GM19372 (cell line): ENCODE results near the gene WRAP53.

ENCODE experiments used
- ATAC-seq: cut with Tn5 transposase; IDR thresholded peaks from one replicate; pipeline ENCODE4 v1.9.1; 2021; ENCODE audit warnings: mild to moderate bottlenecking, low read depth, moderate library complexity; ENCODE audit not compliant: unreplicated experiment

Gene WRAP53

DNA sequence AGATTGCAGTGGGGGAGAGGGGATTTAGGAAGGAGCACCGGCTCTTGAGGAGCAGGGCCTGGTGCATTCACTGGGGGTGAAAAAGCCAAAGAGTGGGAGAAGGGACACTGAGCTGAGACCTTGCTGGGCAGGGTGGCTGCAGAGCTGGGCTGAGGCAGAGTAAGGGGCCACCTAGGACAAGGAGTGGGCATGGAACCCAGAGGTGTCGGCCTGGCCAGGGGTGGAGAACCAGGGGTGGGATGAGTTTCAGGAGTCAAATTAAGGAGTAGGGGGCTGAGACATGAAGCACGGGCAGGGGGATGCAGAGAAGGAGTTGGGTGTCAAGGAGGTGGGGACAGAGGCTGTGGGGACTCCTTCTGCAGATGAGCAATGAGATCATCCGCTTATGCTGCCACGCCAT lies 49.3 kb downstream of the WRAP53 start:
- ATAC-seq = no peak

DNA sequence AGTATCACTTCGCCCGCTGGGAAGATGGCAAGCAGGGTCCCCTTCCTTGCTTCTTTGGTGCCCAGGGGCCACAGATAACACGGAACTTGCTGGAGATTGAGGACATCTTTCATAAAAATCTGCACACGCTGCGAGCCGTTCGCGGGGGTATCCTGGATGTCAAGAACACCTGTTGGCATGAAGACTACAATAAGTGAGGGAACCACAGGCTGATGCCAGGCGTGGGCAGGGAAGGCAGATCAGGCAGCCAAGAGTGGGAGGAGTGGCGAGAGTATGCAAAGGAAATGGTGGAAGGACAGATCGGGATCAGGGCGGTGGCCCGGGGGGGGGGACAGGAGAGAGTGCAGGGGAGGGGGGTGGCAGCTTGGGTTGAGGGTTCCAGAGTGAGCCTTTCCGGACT lies 51.5 kb downstream of the WRAP53 start:
- no peak for ATAC-seq

- no peak for ATAC-seq
These were observed 52.3 kb downstream of the WRAP53 start for GRCh38 chr17:7740481-7741001.

GRCh38 chr17:7742729-7743128 lies 54.5 kb downstream of the WRAP53 start:
- ATAC-seq = no peak

GRCh38 chr17:7744416-7744815 lies 56.1 kb downstream of the WRAP53 start:
- no peak for ATAC-seq

DNA sequence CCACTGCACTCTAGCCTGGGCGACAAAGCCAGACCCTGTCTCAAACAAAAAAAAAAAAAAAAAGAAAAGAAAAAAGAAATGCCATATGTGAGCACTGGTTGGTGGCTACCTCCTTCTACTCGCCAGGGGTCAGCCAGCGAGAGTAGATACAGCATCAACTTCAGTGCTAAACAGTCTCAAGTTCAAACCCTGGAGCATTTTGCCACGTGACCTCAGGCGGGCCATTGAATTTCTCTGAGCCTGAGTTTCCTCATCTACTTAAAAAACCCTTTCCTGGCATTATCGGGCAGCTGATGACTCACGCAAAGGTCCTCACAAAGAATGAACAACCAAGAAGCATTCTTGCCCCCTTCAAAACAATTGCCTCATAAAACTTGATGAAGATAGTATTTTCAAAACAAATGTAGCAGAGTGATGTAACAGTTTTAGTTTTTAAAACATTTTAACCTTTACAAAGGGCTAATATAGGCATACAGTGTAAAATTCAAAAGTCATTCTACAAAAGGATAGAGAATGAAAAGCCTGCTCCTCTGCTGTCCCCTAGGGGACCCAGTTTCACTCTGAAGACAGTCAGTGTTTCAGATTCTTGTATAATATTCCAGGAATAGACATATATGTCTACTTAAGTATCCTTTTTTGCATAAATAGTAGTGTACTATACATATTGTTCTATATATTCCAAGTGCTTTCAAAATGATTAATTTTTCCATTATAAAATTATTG lies 57.6 kb downstream of the WRAP53 start:
- ATAC-seq = no peak

GRCh38 chr17:7747635-7748071 lies 59.4 kb downstream of the WRAP53 start:
- no peak for ATAC-seq

GRCh38 chr17:7748076-7748775 lies 59.9 kb downstream of the WRAP53 start:
- ATAC-seq = no peak

DNA sequence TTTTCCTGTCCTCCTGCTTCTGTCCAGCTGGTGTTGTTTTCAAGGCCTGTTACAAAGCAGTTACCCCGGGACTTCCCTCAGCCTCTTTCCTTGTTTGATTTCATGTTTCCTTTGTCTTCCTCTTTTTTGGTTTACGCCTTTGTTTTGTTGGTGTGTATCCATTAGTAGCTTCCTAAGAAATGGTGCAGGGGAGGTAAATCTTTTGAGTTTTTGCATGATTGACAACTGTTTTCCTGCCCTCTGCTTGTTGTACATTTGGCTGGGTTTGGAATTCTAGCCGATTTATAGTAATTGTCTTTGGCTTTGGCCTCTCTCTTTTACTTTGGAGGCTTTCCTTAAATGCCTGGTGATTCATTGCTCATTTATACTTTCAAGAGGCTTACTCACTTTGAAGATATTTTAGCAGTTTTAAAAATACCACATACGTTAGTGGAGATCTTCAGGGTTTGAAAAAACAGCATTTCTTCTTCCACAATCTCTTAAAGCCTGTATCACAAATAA lies 62.1 kb downstream of the WRAP53 start:
- ATAC-seq = no peak
